Activated CD4-positive, alpha-beta T cell treated with anti-CD3 and anti-CD28 coated beads, Interleukin-2, amount 10 ng/mL, durations not matched to agents 7 days and 5 days (primary cell): ENCODE results near the gene UBE2J2. TPM values are rescaled to one million over a fixed set of nuclear protein-coding genes. Genes with fewer than 3 reads are reported as not detected.

Source experiments
- CTCF ChIA-PET: fragments of 350-600 bp; sonication (Branson Sonifier 250); formaldehyde crosslinking; loops from one replicate; lab custom pipeline; 2021; ENCODE audit warnings: antibody characterized with exemption; lab: Charles Lee
- POLR2A ChIA-PET: fragments of 350-600 bp; sonication (Branson Sonifier 250); formaldehyde crosslinking; loops from one replicate; lab custom pipeline; 2021; ENCODE audit warnings: antibody characterized with exemption; lab: Charles Lee
- DNase-seq: peaks from one replicate; pipeline ENCODE4 v3.0.0-alpha.2; 2020
- H3K27ac Mint-ChIP-seq: one replicate; pipeline ENCODE4 v1.8.0; 2021; ENCODE audit warnings: mild to moderate bottlenecking, moderate library complexity, mixed read lengths
- H3K27me3 Mint-ChIP-seq: one replicate; pipeline ENCODE4 v1.8.0; 2021; ENCODE audit warnings: mixed read lengths
- H3K36me3 Mint-ChIP-seq: one replicate; pipeline ENCODE4 v1.8.0; 2021; ENCODE audit warnings: low read depth, mixed read lengths
- H3K4me1 Mint-ChIP-seq: one replicate; pipeline ENCODE4 v1.8.0; 2021; ENCODE audit warnings: mixed read lengths
- H3K4me3 Mint-ChIP-seq: one replicate; pipeline ENCODE4 v1.8.0; 2021; ENCODE audit warnings: mild to moderate bottlenecking, moderate library complexity, mixed read lengths
- H3K9me3 Mint-ChIP-seq: one replicate; pipeline ENCODE4 v1.8.0; 2021; ENCODE audit warnings: mixed read lengths
- total RNA-seq, 2 experiments: library from RNA; stranded (reverse); gene quantifications; one replicate each; pipeline ENCODE4 v1.2.3, GENCODE V29; 2021

The UBE2J2 gene
- total RNA-seq, 2 experiments from 2014 or later, result 63.4 to 63.7 TPM

DNA sequence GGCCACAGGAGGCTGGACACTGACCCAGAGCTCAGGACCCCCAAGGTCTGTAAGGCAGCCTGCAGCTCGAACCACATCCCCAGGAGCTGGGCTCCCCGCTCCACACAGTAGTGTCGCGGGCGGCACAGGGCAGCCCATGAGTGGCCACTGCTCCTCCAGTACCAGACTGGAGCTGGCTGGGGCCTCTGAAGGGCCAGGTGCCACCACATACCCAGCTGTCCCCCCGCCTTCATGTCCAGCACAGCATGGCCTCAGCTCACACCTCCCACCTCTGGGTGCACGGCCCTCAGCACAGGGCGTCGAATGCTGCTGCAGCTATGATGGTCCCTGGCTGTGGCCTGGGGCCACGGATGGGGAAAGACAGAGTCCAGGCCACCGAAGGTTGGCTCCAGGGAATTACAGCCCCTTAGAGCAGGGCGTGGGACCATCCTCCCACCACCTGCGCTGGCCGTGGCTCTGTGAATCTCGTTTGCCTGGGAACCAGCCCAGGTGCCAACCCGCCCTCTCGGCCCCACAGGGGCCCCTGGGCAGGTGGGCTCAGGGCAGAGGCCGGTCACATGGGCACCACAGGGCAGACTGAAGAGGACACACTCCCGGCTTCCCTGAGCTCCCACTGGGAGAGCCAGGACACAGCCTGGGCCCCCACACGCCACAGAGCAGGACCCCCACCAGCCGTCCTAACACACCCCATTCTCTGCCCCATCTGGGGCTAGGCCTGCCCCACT lies 57.6 kb downstream of the UBE2J2 start:
- Mint-ChIP-seq H3K27ac (peak overlapping the region; percentile 89), H3K4me3 (peak overlapping the region; percentile 66)

DNA sequence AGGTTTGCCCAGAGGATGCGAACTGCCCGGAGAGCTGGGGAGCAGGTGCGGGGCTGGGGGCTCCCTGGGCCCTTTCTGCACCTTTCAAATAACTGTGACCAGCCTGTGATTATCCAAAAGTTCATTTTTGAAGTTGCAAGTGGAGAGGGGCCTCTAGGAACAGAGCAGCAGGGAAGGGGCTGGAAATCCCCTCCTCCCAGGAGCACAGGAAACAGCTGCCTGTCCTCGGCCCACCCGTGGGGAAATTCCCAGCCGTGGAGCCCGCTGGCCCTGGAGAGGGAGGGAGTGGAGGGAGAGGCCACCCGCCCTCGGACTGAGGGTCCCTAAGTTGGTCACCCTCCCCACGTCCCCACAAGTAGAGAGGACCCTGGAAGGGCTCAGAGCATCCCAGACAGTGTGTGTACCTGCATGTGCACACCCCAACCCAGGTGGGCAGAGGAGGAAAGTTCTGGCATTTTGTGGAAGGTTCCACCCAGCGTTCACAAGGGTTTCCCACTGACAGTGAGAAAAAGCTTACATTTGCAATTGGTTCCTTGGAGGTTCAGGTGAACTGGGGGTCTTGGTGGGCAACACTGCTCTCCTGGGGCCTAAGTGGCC lies 58.5 kb downstream of the UBE2J2 start:
- peaks cover 18% of the 10 kb centered on the region for H3K36me3 Mint-ChIP-seq
- no peak for DNase-seq
- POLR2A ChIA-PET, result no interaction called here
- H3K27me3 Mint-ChIP-seq, result no peaks in the 10 kb centered on the region
- peak overlapping the region; percentile 76 for H3K27ac Mint-ChIP-seq
- peak overlapping the region; percentile 34 for H3K4me3 Mint-ChIP-seq
- H3K9me3 Mint-ChIP-seq, result no peaks in the 10 kb centered on the region
- CTCF ChIA-PET, result interaction anchor here (0.9 to 1.4 kb wide), 4 partner anchors 10 to 980 kb away, joined by 3 to 6 read pairs (median 3); partner anchors contain the start of gene FAAP20
- H3K4me1 Mint-ChIP-seq, result peaks cover 41% of the 10 kb centered on the region

More for the DNA sequence above, 57.6 kb downstream of the UBE2J2 start:
- ChIA-PET POLR2A (no interaction called here), CTCF (interaction anchor here (0.9 to 1.4 kb wide), 3 partner anchors 11 to 979 kb away, joined by 3 to 6 read pairs (median 3); partner anchors contain the start of gene FAAP20)
- H3K9me3 Mint-ChIP-seq, result no peaks in the 10 kb centered on the region
- H3K36me3 Mint-ChIP-seq, result peaks cover 26% of the 10 kb centered on the region
- DNase-seq, result no peak
- no peaks in the 10 kb centered on the region for H3K27me3 Mint-ChIP-seq
- H3K4me1 Mint-ChIP-seq, result peaks cover 40% of the 10 kb centered on the region

DNA sequence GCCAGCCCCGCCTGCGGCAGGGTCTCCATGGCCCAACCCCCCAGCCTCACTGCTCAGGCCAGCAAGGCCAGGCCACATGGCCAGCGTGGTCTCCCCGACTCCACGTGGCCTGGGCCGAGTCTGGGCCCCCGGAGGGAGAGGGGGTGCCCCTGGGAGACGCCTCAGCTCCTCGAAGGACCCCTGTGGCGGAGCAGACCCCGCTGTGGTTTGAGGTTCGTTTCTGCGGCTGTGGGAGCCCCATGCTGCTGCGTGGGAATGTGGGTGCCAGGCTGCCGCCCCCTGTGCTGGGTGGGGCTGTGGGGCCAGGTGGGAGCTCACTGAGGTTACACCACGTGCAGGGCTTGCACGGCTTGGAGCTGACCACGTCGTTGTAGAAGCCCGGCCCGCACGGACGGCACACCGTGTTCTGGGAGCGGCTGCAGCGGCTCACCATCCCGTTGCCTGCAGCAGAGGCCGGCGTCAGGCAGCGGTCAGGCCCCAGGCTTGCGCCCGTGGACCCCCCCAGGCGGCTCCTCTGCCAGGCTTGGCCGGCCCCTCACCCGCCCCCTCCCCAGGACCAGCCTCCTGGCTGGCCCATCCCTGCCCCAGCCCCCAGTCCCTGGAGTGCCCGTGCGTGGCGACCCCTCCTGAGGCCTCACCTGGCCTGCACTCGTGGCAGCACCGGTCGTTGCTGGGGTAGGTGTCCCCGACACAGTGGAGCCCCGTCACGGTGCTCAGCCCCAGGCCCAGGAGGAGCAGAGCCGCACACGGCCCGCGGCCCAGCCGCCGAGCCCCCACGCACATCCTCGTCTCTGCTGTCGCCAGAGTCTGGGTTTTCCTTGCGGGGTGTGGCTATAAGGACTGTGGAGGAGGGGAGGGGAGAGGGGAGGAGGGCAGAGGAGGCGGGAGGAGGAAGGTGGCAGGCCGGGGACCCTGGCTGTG lies 60.0 kb downstream of the UBE2J2 start, which contains the start of gene TNFRSF4:
Gene TNFRSF4, minus strand, starts transcription at position 809 of the 921 bp plus-strand sequence. Its CDS starts 26 bp downstream, at position 783.
- H3K27ac Mint-ChIP-seq, result peak within 1 kb of the TSS; percentile 74
- no peaks in the 10 kb centered on the region for H3K27me3 Mint-ChIP-seq
- H3K4me1 Mint-ChIP-seq, result peaks cover 39% of the 10 kb centered on the region
- no peaks in the 10 kb centered on the region for H3K9me3 Mint-ChIP-seq
- H3K36me3 Mint-ChIP-seq, result peaks cover 14% of the 10 kb centered on the region
- ChIA-PET CTCF (interaction anchor here (0.6 to 1.4 kb wide), 5 partner anchors 17 to 150 kb away, joined by 3 to 5 read pairs (median 3); no protein-coding TSS in a partner anchor), POLR2A (no interaction called here)
- peak within 1 kb of the TSS; percentile 48 for H3K4me3 Mint-ChIP-seq
- DNase-seq, result no peak

DNA sequence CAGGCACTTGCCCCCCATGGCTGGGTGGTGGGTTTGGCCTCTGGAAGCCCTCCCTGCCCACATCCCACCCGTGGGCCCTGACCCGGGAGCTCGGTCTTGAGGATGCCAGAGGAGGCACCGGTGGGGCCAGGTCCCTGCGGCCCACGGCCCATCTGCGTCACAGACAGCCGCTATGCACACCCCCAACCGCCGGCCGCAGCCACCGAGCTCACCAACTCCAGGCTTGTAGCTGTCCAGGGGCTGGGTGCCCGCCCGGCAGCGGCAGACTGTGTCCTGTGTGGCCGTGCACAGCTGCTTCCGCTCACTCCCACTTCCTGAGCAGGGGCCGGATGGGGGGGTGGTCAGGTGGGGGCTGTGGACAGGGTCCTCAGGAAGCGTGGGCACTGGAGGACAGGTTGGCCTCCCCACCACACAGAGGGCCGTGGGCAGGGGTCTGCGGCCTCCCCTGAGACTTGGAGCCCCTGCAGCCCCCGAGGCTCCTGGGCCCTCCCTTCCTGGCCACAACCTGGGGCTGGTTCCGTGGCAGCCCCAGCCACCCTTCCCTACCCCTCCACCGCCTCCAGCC lies 60.8 kb downstream of the UBE2J2 start:
- CTCF ChIA-PET, result interaction anchor here (1.0 to 1.4 kb wide), 3 partner anchors 78 to 149 kb away, joined by 3 to 5 read pairs (median 3); no protein-coding TSS in a partner anchor
- H3K27ac Mint-ChIP-seq, result no peak overlapping the region
- DNase-seq, result peak; percentile 45
- H3K36me3 Mint-ChIP-seq, result peaks cover 11% of the 10 kb centered on the region
- POLR2A ChIA-PET, result no interaction called here
- peaks cover 40% of the 10 kb centered on the region for H3K4me1 Mint-ChIP-seq
- no peaks in the 10 kb centered on the region for H3K9me3 Mint-ChIP-seq
- H3K4me3 Mint-ChIP-seq, result peak overlapping the region; percentile 19
- no peaks in the 10 kb centered on the region for H3K27me3 Mint-ChIP-seq

DNA sequence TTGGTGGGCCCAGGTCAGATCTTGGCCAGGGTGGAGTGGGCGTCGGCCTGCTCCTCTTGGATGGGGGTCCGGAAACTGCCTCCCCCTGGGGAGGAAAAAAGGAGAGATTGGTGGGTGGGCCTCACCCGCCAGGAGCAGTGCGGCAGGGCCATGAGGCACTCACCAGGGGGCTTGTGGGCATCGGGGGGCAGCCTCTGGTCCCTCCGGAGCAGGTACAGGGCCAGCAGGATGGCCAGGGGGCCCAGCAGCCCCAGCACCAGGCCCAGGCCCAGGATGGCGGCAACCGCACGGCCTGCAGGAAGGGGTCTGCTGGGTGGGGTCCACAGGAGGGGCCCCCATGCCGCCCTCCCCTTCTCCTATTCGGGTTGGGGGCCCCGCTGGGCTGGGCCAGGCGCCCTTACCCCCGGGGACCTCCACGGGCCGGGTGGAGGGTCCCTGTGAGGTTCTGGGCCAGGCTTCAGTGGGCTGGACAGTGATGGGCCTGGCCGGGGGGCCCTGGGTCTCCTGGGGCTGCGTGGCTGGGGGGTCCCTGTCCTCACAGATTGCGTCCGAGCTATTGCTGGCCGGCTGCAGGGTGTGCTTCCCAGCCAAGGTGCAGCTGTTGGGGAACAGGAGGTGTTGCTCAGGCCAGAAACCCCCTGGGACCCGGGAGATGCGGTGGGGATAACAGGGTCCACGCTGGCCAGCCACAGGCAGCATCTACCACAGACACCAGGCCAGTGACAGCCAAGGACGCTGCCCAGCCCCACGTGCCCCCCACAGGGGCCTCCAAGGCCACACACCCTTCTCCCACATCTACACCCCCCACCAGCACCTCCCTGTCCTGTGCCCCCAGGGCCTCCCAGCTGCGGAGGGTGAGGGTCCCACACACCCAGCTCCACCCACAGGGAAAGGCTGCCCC lies 61.9 kb downstream of the UBE2J2 start:
- Mint-ChIP-seq H3K4me1 (peaks cover 40% of the 10 kb centered on the region), H3K9me3 (no peaks in the 10 kb centered on the region), H3K27me3 (no peaks in the 10 kb centered on the region), H3K4me3 (peak overlapping the region; percentile 25), H3K36me3 (peaks cover 4% of the 10 kb centered on the region), H3K27ac (peak overlapping the region; percentile 64)
- POLR2A ChIA-PET, result no interaction called here
- DNase-seq, result no peak
- CTCF ChIA-PET, result interaction anchor here (1.0 kb wide), 1 partner anchor 148 kb away, joined by 3 read pairs; no protein-coding TSS in a partner anchor

DNA sequence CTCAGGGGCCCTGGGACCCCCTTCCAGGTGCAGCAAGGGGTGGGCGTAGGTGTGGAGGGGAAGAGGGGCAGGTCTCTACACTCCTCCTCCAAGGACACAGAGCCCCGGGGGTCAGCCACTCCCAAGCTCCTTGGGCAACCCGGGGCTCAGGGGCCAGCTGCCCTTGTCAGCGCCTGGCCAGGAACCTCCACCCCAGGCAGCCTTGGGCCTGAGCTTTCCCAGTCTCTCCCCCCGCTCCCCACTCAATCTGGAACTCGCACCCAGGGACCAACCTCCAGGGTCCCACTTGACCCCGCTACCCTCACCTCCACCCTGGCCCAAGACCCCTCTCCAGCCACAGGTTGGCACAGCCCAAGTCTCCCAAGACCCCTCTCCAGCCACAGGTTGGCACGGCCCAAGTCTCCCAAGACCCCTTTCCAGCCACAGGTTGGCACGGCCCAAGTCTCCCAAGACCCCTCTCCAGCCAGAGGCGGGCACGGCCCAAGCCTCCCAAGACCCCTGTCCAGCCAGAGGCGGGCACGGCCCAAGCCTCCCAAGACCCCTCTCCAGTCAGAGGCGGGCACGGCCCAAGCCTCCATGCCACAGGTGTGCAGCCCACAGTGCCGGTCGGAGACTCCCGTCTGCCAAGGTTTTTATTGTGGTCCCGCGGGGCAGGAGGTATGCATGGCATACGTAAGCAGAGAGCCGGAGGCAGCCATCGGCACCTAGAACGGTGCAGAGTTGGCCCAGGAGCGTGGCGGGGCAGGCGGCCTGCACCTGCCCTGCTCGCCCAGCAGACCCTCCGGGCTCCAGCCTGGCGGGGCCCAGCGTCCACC lies 62.7 kb downstream of the UBE2J2 start:
- Mint-ChIP-seq H3K9me3 (no peaks in the 10 kb centered on the region), H3K36me3 (no peaks in the 10 kb centered on the region), H3K4me1 (peaks cover 38% of the 10 kb centered on the region), H3K4me3 (no peak overlapping the region), H3K27ac (peak overlapping the region; percentile 73), H3K27me3 (no peaks in the 10 kb centered on the region)
- POLR2A ChIA-PET, result no interaction called here
- no peak for DNase-seq
- CTCF ChIA-PET, result interaction anchor here (1.2 to 1.4 kb wide), 3 partner anchors 8 to 178 kb away, joined by 3 to 4 read pairs (median 3); no protein-coding TSS in a partner anchor

DNA sequence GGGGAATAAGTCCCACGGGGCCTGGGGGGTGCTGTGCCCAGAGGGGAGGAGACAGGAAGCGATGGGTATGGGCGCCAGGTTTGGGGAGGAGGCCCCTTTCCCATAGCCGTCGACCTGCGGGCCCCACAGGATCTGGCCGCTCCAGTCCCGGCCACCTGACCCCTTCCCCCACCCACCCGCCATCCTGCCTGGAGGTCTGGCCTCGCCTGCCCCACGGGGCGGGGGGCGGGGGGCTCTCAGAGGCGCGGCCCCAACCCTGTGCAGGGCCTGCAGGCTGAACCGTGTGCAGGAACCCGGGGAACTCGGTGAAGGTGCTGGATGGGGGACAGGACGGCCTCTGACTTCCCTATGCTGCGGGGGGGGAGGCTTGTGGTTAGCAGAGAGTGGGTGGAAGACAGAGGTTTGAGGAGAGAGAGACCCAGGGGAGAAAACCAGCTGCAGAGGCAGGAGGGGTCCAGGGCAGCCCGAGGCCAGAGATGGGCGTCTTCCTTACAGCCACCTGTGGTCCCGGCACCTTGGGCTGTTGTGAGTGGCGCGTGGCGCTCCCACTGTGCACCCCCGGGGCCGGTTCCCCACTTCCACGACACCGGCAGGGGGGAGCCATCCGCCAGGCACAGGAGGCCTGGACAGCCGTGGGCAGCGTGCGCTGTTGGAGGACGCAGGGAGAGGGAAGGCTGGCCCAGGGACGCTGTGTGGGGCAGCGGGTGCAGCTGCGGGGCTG lies 64.8 kb downstream of the UBE2J2 start:
- no peak for DNase-seq

DNA sequence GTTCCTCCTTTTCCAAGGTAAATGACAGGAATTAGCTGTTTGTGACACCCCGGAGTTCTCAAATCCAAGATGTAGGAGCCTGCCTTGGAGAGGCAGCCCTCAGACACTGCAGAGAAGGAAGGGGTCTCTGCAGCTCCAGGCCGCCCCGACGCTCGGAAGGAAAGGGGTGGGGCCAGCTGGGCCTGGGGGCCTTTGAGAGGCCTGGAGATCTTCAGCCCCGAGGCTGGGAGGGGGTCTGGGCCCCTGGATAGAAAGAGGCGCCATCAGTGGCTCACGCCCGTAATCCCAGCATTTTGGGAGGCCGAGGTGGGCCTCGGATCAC lies 66.1 kb downstream of the UBE2J2 start:
- Mint-ChIP-seq H3K36me3 (no peaks in the 10 kb centered on the region), H3K9me3 (no peaks in the 10 kb centered on the region), H3K27me3 (no peaks in the 10 kb centered on the region), H3K4me1 (peaks cover 24% of the 10 kb centered on the region), H3K4me3 (no peak overlapping the region), H3K27ac (peak overlapping the region; percentile 93)
- CTCF ChIA-PET, result interaction anchor here (1.6 kb wide), 1 partner anchor 13 kb away, joined by 3 read pairs; no protein-coding TSS in a partner anchor
- no peak for DNase-seq
- POLR2A ChIA-PET, result no interaction called here

More for the DNA sequence above, 64.8 kb downstream of the UBE2J2 start:
- peaks cover 26% of the 10 kb centered on the region for H3K4me1 Mint-ChIP-seq
- H3K36me3 Mint-ChIP-seq, result no peaks in the 10 kb centered on the region
- H3K27me3 Mint-ChIP-seq, result no peaks in the 10 kb centered on the region
- H3K27ac Mint-ChIP-seq, result peak overlapping the region; percentile 93
- ChIA-PET POLR2A (no interaction called here), CTCF (interaction anchor here (0.6 to 1.5 kb wide), 2 partner anchors 9 to 87 kb away, joined by 3 to 4 read pairs; no protein-coding TSS in a partner anchor)
- no peaks in the 10 kb centered on the region for H3K9me3 Mint-ChIP-seq
- H3K4me3 Mint-ChIP-seq, result peak overlapping the region; percentile 62

DNA sequence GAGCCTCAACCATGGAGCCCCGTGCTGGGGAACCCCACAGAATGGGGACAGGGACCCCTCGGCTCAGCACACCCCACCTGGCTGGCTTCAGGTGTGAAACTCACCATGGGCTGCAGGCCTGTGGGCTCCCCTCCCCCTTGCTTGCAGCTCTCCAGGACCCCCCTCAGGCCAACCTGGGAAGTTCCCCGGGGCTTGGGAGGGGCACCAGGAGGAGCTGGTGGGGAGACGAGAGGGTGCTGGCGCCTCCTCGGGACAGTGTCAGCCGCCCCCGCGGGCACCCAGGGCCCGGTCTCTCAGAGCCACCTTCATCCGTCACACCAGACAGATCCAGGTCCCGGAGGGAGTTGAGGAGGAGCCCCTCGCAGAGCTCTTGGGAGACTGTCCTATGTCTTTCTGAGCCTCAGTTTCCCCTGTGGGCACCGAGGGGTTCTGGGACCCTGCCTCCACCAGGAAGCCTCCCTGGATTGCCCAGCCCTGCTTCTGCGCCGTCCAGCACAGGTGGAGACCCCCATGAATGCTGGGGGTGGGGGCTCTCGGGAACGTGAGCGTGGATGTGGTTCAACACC lies 66.6 kb downstream of the UBE2J2 start:
- H3K4me3 Mint-ChIP-seq, result peak overlapping the region; percentile 60
- H3K9me3 Mint-ChIP-seq, result no peaks in the 10 kb centered on the region
- H3K27me3 Mint-ChIP-seq, result no peaks in the 10 kb centered on the region
- POLR2A ChIA-PET, result no interaction called here
- no peaks in the 10 kb centered on the region for H3K36me3 Mint-ChIP-seq
- peak overlapping the region; percentile 72 for H3K27ac Mint-ChIP-seq
- DNase-seq, result no peak
- H3K4me1 Mint-ChIP-seq, result peaks cover 22% of the 10 kb centered on the region
- CTCF ChIA-PET, result interaction anchor here (1.6 kb wide), 1 partner anchor 13 kb away, joined by 3 read pairs; no protein-coding TSS in a partner anchor
